Skeletal muscle tissue (tissue), 4 donors: ENCODE data around the gene SASH1. TPM values are rescaled to one million over a fixed set of nuclear protein-coding genes. Genes with fewer than 3 reads are reported as not detected.

Experiments
- H3K27ac ChIP-seq: one replicate; pipeline ENCODE4 v1.7.0; 2013; ENCODE audit warnings: mild to moderate bottlenecking, low read depth, low read length, inconsistent platforms
- H3K27me3 ChIP-seq, 3 donors: one replicate each; pipeline ENCODE4 v1.7.0; 2013; ENCODE audit warnings: low read length in 3 of 3; ENCODE audit not compliant: control insufficient read depth in 3 of 3, insufficient read depth in 3 of 3
- H3K36me3 ChIP-seq, 3 donors: one replicate each; pipeline ENCODE4 v1.7.0; 2013; ENCODE audit warnings: low read length in 3 of 3; ENCODE audit not compliant: control insufficient read depth in 3 of 3, insufficient read depth in 3 of 3
- H3K4me1 ChIP-seq, 3 donors: one replicate each; pipeline ENCODE4 v1.7.0; 2013; ENCODE audit warnings: low read length in 3 of 3, mild to moderate bottlenecking in 3 of 3; ENCODE audit not compliant: control insufficient read depth in 3 of 3, insufficient read depth in 3 of 3
- H3K4me3 ChIP-seq, 3 donors: one replicate each; pipeline ENCODE4 v1.7.0; 2013; ENCODE audit warnings: low read length in 3 of 3
- H3K9ac ChIP-seq, 3 donors: one replicate each; pipeline ENCODE4 v1.7.0; 2013; ENCODE audit warnings: low read length in 3 of 3, mild to moderate bottlenecking in 3 of 3, moderate library complexity in 2 of 3, low read depth in 1 of 3
- H3K9me3 ChIP-seq, 3 donors: one replicate each; pipeline ENCODE4 v1.7.0; 2013; ENCODE audit warnings: low read length in 3 of 3; ENCODE audit not compliant: control insufficient read depth in 3 of 3
- total RNA-seq: library from RNA; depleted of rRNA; stranded (reverse); fragments of >200 nt; gene quantifications from one replicate; pipeline ENCODE4 v1.2.3, GENCODE V29; 2014
- donor health status: Osteomylitis.

SASH1 gene
- total RNA-seq, 1 donor from 2014 or later, result 85.1 TPM

DNA sequence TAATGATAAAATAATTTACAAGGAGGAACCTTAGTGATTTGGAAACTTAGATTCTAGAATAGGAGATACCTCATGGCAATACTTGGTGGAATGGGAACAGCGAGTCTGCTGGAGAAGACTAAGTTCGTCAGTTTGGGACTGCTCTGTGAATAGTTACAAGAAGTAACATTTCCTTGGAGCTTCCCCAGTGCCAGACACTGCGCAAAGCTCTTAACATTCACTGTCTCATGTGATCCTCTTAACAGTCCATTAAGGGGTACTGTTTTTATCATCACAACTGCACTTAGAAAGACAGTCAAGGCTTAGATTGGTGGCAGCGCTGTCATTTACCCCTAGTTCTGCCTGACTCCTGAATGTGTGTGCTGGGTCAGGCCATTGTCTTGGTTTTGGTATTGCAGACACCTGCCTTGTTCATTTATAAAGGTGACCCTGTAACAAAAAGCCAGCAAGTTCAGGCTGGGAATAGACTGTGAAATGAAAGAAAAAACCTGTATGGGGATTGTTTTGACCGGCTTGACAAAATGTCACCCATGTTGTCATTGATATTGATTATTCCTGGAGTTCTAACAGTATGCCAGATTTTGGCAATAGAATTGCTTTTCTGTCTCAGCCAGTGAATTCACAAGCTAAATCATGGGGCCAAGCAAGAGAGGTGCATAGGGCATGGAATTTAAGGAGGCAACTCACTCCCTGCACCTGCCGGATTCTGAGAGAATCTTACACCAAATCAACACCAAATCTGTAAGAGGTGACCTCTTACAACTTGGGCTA lies 118.4 kb downstream of the SASH1 start:
- Histone ChIP-seq H3K27ac (no peak overlapping the region), H3K4me1 (peaks cover 6 to 11% (median 9%) of the 10 kb centered on the region in 3 donors), H3K36me3 (no peaks in the 10 kb centered on the region), H3K27me3 (no peaks in the 10 kb centered on the region), H3K4me3 (no peak overlapping the region), H3K9ac (no peak overlapping the region), H3K9me3 (no peaks in the 10 kb centered on the region)

DNA sequence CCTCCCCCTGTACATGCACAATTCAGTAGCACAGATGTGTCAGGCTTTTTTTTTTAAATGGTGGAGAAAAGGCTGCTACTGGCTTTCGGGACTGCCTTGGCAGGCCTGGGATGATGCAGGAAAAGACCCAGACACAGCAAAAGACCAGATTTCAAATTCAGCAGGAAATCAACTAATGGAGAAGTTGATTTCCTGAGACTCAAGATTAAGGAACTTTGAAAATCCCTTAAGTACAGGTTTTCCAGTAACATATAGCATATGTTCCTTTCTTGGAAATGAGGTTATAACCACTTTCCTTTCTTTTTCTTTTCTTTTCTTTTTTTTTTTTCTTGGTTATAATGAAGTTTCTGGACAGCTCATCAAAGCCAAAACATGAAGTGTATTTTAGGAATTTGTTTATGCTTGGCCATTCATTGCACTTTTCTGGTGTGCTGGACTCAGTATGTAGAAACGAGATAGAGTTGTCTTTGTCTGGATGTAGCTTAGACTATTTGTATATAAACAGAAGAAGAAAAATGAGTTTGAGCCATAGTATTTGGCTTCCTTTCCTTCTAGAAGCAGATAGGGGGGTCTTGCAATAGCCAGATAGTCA lies 119.4 kb downstream of the SASH1 start:
- peak overlapping the region; percentile 30 for H3K27ac ChIP-seq
- H3K9ac ChIP-seq, result no peak overlapping the region
- H3K36me3 ChIP-seq, result no peaks in the 10 kb centered on the region
- H3K4me3 ChIP-seq, result no peak overlapping the region
- no peaks in the 10 kb centered on the region for H3K27me3 ChIP-seq
- H3K4me1 ChIP-seq, result peaks cover 6 to 13% (median 11%) of the 10 kb centered on the region in 3 donors
- no peaks in the 10 kb centered on the region for H3K9me3 ChIP-seq

- H3K27ac ChIP-seq, result no peak overlapping the region
- H3K36me3 ChIP-seq, result no peaks in the 10 kb centered on the region
- peaks cover 6 to 13% (median 11%) of the 10 kb centered on the region in 3 donors for H3K4me1 ChIP-seq
- no peaks in the 10 kb centered on the region for H3K9me3 ChIP-seq
- H3K9ac ChIP-seq, result no peak overlapping the region
- H3K4me3 ChIP-seq, result no peak overlapping the region
- no peaks in the 10 kb centered on the region for H3K27me3 ChIP-seq
These were observed 121.0 kb downstream of the SASH1 start for GRCh38 chr6:148463671-148464070.

DNA sequence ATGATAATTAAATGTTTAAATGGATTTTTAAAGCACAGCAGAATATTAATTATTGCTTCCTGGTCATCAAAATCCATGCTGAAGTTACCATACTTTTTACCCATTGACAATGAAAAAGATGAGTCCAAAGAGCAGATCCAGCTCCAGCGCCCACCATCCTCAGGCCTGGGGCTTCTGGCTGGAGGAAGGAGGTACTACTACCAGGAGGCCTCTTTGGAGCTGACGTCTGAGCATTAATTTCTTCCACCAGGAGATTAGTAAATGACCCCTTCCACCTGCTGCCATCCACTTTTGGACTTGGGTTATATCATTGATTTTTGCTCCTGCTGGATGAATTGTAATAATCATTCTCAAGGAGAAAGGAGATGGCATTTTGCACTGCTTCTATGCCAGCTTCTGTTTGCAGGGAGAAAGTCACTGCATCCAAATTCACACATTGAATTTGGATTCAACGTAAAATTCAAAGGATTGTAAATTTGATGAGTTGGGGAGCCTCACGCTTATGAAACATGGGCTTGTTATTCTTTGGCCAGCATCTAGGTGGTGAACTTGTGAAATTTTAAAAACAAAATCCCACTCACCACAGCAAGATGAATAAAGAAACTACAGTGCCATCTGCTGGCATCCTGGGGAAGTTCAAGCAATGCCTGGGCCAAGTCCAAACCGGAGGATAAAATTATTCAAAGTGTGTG lies 121.8 kb downstream of the SASH1 start:
- Histone ChIP-seq H3K4me3 (no peak overlapping the region), H3K27me3 (no peaks in the 10 kb centered on the region), H3K9ac (no peak overlapping the region), H3K27ac (no peak overlapping the region), H3K9me3 (no peaks in the 10 kb centered on the region), H3K4me1 (peaks cover 6 to 13% (median 11%) of the 10 kb centered on the region in 3 donors), H3K36me3 (no peaks in the 10 kb centered on the region)

- H3K36me3 ChIP-seq, result no peaks in the 10 kb centered on the region
- no peaks in the 10 kb centered on the region for H3K9me3 ChIP-seq
- H3K4me3 ChIP-seq, result no peak overlapping the region
- peaks cover 6 to 13% (median 11%) of the 10 kb centered on the region in 3 donors for H3K4me1 ChIP-seq
- no peak overlapping the region for H3K9ac ChIP-seq
- H3K27me3 ChIP-seq, result no peaks in the 10 kb centered on the region
- H3K27ac ChIP-seq, result peak overlapping the region; percentile 47
These were observed 122.3 kb downstream of the SASH1 start for GRCh38 chr6:148465011-148465335.

GRCh38 chr6:148465670-148466069 lies 123.0 kb downstream of the SASH1 start:
- peaks cover 6 to 13% (median 11%) of the 10 kb centered on the region in 3 donors for H3K4me1 ChIP-seq
- no peak overlapping the region for H3K4me3 ChIP-seq
- no peaks in the 10 kb centered on the region for H3K36me3 ChIP-seq
- peak overlapping the region; percentile 47 for H3K27ac ChIP-seq
- no peak overlapping the region for H3K9ac ChIP-seq
- no peaks in the 10 kb centered on the region for H3K9me3 ChIP-seq
- no peaks in the 10 kb centered on the region for H3K27me3 ChIP-seq

DNA sequence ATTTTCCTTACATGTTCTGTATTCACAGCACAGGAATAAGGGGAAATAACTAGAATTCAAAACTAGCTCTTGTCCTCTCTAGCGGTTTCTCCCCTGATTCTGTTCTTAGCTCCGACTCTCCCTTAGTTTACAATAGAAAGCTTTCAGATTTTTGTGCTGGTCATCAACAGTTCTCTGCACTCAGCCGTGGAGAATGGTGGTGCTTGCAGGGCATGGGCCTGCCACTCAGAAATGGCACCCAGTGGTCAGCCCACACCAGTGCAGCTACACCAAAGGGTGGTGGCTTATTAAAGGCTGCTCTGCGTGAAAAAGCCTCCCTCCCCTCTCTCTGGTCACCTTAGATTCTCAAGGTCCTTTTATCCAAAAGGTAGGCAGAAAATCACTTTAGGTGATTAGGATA lies 123.5 kb downstream of the SASH1 start:
- no peaks in the 10 kb centered on the region for H3K27me3 ChIP-seq
- H3K4me1 ChIP-seq, result peaks cover 6 to 13% (median 11%) of the 10 kb centered on the region in 3 donors

DNA sequence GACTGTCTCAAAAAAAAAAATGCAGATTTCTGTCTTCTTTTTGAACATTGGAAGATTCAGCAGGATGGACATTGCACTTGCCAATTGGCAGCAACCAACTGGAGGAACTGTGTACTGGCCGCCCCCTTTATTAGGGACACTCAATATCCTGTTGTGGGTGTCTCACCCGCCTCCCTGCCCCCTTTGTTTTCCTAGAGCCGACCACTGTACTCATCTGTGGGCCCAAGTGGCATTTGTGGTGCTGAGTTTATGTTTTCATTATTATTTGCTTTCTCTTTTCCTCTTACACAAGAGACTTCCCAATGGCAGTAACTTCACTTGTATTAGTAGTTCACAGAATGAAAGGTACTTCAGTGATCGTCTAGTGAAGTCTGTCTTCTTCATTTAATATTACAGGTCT lies 125.3 kb downstream of the SASH1 start:
- Histone ChIP-seq H3K27ac (no peak overlapping the region), H3K9ac (no peak overlapping the region), H3K36me3 (no peaks in the 10 kb centered on the region), H3K9me3 (no peaks in the 10 kb centered on the region), H3K4me3 (no peak overlapping the region), H3K4me1 (peaks cover 6 to 18% (median 15%) of the 10 kb centered on the region in 3 donors), H3K27me3 (no peaks in the 10 kb centered on the region)

More for the DNA sequence above, 123.5 kb downstream of the SASH1 start:
- H3K9me3 ChIP-seq, result no peaks in the 10 kb centered on the region
- H3K36me3 ChIP-seq, result no peaks in the 10 kb centered on the region
- no peak overlapping the region for H3K9ac ChIP-seq
- H3K4me3 ChIP-seq, result no peak overlapping the region
- peak overlapping the region; percentile 47 for H3K27ac ChIP-seq

- Histone ChIP-seq H3K27ac (no peak overlapping the region), H3K36me3 (peaks cover 3 to 8% (median 6%) of the 10 kb centered on the region in 3 donors), H3K27me3 (no peaks in the 10 kb centered on the region), H3K4me3 (no peak overlapping the region), H3K9me3 (no peaks in the 10 kb centered on the region), H3K4me1 (peaks cover 6 to 14% (median 7%) of the 10 kb centered on the region in 3 donors), H3K9ac (no peak overlapping the region)
These were observed 127.5 kb downstream of the SASH1 start for GRCh38 chr6:148470156-148470555.
